NCI-H1436 treated with DMSO at 0.1 percent for 48 hours (cell line): Measurements from ENCODE around the gene FAM89A.

Experiments
- DNase-seq: peaks from one replicate; lab custom pipeline; 2025; lab: John Stamatoyannopoulos, UW

Gene FAM89A

DNA sequence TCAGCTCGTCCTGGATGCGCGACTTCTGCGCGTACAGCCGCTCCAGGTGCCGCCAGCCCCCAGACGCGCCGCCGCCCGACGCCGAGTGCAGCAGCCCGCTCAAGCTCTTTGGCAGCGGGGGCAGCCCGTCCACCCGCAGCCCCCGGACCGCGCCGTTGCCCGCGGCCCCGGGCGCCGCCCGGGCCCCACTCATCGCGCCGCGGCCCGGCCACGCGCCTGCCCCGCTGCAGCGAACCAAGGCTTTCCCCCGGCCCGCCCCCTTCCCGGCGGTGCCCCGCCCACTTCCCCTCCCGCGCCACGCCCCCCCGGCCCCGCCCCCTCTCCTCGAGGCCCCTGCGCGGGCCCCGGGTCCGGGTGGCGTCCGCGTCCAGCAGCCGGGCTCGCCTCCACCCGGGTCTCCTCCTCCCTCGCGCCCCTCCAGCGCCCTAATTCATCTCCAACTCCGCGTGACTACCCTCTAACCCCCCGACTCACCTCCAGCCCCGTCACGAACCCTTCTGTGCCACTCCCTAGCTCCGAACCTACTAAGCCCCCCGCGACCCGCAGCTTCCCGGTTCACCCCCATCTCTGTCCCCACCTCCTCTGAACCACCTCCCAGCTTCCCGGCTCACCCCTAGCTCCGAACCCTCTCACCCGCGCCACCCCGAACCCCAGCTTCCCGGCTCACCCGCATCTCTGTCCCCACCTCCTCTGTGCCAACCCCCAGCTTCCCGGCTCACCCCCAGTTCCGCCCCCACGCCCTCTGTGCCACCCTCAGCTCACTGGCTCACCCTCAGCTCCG, at the start of gene FAM89A:
FAM89A (minus strand) TSS at position 236 of the 781 bp plus-strand sequence; CDS start at position 193, 43 bp downstream.
- DNase-seq = no peak

- no peak for DNase-seq
Measured at GRCh38 chr1:231084353-231084752, 44.3 kb upstream of the FAM89A start.

DNA sequence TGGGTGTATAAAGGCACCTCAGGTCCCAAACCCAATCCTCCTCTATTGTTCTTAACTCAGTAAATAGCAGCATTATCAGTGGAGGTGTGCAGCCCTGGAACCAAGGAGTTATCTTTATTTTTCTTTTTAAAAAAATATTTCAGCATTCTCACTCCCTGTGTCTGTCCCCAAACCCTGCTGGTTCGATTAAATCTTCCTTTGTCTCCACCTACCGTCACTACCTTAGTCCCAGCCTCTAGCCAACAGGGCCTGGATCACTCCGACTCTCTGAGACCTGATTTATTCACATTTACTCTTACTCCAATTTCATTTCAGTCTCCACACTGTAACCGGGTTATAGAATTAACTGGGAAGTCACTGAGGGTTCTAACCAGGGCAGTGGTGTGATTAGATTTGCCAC, 39.1 kb upstream of the FAM89A start:
- no peak for DNase-seq

DNA sequence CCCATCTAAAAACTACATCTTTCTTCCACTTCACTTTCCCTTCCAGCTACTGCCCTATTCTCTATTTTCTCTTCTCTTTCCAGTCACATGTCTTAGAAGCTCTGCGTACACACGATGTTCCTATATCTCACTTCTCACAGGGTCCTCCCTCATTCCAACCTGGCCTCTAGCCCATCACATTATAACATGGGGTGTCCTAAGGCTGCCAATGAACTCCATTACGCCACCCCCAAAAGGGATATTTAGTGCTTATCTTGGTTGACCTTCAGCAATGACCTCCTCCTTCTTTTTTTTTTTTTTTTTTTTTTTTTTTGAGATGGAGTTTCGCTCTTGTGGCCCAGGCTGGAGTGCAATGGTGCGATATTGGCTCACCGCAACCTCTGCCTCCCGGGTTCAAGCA, 38.2 kb upstream of the FAM89A start:
- DNase-seq = no peak

DNA sequence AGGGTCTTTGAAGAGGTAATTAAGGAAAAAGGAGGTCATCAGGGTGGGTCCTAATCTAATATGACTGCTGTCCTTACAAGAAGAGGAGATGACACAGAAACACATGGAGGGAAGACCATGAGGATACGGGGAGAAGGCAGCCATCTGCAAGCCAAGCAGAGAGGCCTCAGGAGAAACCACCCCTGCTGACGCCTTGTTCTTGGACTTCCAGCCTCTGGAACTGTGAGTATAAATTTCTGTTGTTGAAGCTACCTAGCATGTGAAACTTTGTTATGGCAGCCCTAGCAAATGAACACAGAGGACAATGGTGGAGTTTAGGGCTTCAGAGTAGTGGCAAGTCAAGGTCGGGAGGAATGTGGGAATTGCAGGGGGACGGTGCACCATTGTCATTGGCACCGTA, 36.7 kb upstream of the FAM89A start:
- no peak for DNase-seq

GRCh38 chr1:231075497-231075896, 35.4 kb upstream of the FAM89A start:
- DNase-seq = no peak

DNA sequence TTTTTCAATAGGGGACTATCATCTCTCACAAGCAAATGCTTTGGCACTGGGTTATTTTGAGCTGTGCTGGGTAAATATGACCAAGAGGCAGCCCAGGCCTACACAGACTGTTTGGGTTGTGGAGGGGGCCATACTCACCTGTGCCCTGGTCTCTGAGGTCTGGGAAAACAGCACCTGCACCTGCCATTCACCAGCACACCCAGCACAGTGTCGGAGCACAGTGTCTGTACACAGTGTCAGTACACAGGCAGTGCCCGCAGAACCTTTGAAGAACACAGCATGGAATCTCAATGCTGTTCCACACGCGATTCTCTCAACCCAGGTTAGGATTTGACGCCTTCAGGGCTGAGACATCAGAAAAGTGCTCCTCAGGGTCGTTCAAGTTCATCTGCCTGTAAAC, 35.0 kb upstream of the FAM89A start:
- no peak for DNase-seq

DNA sequence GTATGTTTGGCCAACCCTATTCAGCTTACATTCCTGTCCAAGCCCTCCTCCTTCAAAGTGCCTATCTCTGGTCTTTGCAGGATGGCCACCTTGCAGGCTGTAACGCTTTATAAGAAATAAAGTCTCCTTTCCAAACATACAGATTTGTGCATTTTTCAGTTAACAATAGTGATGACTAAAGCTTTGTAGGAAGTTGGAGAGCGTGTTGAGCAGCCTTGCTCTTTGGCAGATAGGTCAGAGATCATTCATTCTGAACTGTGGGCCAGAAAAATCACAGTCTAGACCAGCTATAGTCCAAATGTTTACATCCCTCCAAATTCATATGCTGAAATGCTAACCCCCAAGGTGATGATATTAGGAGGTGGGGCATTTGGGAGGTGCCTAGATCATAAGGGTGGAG, 34.0 kb upstream of the FAM89A start:
- DNase-seq = no peak

- DNase-seq = no peak
Measured at GRCh38 chr1:231073331-231073730, 33.3 kb upstream of the FAM89A start.

GRCh38 chr1:231072502-231073094, 32.5 kb upstream of the FAM89A start:
- DNase-seq = no peak

GRCh38 chr1:231072041-231072440, 32.0 kb upstream of the FAM89A start:
- no peak for DNase-seq

DNA sequence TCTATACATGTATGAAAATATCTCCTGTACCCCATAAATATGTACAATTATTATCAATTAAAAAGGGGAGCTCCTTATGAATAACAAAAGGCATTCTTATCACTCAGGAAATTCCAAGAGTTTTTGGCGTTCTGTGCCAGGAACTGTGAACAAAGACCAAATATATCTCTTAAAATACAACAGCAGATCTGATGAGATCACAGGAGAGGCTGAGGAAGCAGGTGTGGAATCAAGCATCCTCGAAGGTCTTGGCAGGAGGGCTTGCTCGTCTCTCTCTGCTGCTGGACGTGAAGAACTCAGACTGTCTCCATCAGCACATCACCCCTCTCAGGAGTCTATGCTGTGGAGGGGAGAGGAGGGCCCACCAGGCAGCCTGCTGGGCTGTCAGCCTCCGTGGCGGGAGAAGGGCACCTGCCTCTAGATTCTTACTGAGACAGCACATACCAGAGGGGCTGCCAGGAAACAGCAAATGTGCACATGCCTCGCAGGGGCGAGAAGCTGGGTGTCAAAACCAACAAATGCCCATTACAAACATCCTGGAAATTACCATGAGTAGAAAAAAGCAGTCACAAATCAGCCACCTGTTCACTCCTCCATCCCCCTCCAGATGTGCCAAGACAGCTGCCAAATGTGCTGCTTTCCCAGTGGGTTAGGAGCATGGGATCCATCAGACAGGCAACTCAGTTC, 30.8 kb upstream of the FAM89A start:
- DNase-seq = no peak

- no peak for DNase-seq
Measured at GRCh38 chr1:231069333-231069732, 29.3 kb upstream of the FAM89A start.

DNA sequence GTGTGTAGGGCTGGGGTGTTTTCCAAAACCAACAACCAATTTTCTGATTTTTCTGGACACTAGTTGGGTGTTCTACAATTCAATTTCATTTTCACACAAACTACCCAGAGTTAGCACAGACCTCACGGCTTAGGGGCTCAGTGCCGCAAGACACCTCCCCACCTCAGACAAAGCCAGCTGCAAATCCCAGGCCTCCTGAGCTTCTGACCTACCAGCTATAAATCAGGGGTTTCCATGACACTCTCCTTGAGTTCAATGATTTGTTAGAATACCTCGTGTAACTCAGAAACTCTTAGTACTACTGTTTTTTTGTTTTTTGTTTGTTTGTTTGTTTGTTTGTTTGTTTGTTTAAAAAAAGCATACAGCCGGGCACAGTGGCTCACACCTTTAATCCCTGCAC, 28.7 kb upstream of the FAM89A start:
- DNase-seq = no peak

DNA sequence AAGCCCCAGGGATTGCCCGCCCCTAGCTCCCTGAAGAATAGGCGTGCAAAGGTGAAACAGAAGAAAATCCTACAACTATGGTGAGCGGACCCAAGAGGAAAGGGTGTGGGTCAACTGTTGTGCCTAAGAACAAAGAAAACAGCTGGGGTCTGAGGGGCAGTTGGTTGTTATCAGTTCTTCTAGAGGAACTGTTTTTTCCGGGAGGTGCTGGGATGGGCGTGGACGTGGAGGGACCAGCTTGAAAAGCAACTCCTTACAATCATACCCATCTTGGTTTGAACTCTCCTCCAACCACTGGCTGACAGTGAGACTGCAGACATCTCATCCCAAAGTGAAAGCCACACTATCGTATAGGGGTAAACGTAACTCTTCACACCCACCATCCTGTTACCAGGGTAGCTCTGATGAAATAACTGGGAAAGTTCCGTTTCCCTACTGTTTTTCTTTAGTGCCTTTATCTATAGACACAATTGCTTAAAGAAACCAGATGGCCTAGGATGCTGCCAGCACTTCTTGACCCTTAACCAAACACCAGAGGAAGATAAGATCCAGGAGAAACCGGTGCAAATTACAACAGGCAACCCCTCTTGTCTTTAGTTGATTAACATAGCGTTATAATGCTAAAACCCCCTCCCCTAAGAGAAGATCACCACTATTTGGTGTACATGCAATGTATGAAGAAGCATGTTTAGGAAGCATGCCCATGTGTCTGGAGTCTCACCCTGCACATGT, 25.6 kb upstream of the FAM89A start:
- no peak for DNase-seq

DNA sequence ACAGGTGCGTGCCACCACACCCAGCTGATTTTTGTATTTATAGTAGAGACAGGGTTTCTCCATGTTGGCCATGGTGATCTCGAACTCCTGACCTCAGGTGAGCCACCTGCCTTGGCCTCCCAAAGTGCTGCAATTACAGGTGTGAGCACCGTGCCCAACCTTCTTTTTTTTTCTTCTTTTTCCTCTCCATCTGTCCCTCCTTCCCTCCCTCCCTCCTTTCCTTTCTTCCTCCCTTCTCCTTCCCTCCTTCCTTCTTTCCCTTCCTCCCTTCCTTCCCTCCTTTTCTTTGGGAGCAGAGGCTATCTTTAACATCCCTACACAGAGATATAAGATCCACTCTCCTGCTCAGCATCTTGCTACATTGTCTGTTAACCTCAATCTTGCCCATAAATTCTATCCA, 24.4 kb upstream of the FAM89A start:
- DNase-seq = no peak

DNA sequence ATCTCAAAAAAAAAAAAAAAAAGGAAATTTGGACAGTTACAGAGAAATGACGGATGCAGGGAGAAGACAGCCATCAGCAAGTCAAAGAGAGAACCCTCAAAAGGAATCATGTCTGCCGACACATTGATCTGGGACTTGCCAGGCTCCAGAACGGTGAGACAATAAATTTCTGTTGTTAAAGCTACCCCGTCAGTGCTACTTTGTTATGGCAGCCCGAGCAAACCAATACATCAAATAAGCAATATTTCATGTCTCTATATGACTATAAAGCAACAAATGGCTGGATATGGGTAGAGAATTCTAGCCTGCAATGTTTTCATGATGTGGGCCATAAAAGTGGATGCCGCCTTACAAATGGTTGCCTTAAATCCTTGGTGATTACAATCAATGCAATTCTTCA, 23.3 kb upstream of the FAM89A start:
- no peak for DNase-seq

DNA sequence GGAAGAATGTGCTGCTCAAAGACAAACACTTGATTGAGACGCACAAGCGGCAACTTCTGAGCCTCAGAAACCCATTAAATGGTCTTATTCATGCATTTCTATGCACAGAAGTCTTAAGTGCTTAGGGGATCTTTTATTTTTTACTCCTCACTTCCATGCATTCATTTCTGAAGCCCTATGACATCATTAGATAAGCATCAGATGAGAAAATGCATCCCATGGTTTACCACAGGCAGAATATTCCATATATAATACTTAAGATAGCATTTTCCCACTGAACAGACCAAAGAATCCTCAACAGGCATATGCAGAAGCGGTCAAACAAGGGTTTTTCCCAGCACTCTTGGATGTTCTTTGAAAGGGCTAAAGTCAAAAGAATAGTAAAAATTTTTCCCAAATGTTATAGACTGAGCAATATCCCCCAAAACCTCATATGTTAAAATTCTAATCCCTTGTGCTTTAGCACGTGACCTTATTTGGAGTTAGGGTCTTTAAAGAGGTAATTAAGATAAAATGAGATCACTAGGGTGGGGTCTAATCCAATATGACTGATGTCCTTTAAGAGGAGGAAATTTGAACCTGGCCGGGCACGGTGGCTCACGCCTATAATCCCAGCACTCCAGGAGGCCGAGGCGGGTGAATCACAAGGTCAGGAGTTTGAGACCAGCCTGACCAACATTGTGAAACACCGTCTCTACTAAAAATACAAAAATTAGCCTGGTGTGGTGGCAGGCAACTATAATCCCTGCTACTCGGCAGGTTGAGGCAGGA, 22.6 kb upstream of the FAM89A start:
- no peak for DNase-seq

DNA sequence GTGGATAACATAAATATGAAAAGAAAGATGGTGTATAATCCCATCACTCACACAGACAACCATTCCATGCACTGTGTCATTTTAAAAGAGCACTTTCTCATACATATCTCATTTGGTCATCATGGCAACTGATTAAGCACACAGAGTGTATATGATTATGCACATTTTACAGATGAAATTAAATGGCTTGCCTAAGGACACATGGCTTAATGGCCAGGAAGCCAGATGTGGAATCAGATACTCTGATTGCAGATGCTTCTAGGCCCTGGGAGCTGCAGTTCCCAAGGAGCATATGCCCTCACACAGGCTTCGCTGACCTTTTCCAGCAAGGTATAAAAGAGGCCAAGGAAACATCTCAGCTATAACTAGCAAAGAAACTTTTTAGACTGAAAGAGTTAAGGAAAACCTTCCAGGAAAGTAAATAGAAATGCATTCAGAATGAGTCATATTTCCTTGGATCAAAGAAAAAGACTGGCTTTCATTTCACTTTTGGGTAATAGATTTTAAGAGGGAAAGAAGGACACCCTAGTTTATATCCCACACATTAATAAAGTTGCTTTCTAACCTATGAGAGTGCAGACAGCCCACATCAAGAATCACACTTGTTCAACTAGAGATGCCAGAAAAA, 19.6 kb upstream of the FAM89A start:
- no peak for DNase-seq

DNA sequence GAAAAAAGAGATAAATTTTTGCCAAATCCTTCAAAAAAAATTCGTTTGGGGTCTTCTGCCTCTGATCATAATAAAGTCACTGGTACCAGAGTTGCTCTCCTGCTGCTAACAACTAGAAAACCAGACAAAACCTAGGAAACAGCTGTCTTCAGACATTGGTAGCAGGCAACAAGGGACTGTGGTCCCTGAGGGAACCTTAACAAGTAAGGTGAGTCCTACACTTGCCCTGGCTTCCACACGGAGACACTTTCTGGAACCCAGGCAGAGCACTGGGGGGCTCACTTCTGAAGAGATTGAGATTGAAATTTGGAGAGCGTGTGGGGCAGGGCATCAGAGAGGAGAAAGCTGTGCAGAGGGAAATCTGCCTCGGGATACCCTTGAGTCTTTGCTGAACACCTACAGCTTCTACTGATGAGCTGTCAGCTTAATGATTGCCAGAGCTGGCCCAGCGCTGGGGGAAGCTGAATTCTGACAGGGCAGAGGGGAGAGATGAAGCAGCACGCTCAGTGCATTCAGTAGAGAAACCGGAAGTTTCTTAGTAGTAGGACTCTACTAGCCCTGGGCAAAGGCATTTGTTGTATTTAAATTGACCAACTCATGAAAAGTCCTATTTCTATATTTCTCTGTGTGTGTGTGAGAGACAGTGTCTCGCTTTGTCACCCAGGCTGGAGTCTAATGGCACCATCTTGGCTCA, 18.5 kb upstream of the FAM89A start:
- no peak for DNase-seq

DNA sequence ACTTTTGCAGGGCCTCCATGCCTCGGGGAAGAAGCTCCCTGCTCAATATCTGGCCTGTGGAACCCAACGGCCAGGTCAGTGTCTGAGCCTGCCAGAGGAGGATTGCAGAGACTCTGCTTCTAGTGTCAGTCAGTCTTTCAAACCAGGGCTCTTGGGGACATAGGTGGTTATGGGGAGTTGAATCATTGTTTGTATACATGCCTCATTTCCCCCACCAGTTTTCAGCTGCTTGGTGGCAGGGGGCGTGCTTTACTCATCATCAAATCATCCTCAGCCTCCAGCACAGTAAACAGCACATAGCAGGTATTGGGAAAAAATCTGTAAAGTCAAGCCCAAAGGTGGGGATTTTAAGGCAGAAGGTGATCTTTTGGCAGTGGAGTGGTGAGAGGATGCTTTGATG, 17.4 kb upstream of the FAM89A start:
- DNase-seq = no peak
